ENCODE measurements around the gene ARMS2. TPM values are rescaled to one million over a fixed set of nuclear protein-coding genes. Genes with fewer than 3 reads are reported as not detected.

Gene ARMS2
- total and polyA plus RNA-seq, 9 donors: not detected

DNA sequence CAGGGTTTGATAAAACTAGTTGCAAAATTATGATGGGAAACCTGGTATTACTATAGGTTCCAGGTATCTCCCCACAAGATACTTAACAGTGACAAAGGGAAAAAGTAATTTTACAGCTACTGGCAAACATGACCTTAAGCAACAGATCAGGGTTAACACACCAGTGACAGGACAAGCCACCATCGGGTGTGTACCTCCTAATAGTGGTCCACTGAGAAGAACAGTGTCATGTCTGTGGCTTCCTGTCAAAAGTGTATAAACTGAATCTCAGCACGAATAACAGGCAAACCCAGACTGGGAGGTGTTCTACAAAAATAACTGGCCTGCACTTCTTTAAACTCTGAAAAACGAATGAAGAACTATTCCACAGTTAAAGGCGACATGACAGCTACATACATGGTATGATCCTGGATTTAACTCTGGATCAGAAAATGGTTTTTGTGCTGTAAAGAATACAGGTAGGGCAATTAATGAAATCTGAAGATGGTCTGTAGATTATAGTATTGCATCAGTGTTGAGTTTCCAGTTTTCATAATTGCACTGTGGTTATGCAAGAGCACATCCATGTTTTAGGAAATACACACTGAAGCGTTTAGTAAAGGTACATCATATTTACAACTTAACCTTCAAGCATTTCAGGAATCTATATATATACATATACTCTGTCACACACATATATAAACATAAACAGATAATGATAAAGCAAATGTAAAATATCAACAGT, 32.0 kb upstream of the ARMS2 start:
- Histone ChIP-seq H3K27me3 (ENCODE audit: control insufficient read depth, insufficient read depth, low read length) (no peaks in the 10 kb centered on the region), H3K4me3 (ENCODE audit: low read length) (no peak overlapping the region), H3K9me3 (replicated peaks; ENCODE audit: control insufficient read depth, low read depth, low read length) (no peaks in the 10 kb centered on the region), H3K36me3 (ENCODE audit: control insufficient read depth, insufficient read depth, low read length) (peaks cover 4% of the 10 kb centered on the region), H3K27ac (ENCODE audit: low read length) (no peak overlapping the region), H3K4me1 (ENCODE audit: control insufficient read depth, insufficient read depth, low read length) (peaks cover 5% of the 10 kb centered on the region)
- no peak for DNase-seq
- 55% methylated on average over 2 of the region's 5 CpGs for WGBS (ENCODE audit: insufficient coverage)

DNA sequence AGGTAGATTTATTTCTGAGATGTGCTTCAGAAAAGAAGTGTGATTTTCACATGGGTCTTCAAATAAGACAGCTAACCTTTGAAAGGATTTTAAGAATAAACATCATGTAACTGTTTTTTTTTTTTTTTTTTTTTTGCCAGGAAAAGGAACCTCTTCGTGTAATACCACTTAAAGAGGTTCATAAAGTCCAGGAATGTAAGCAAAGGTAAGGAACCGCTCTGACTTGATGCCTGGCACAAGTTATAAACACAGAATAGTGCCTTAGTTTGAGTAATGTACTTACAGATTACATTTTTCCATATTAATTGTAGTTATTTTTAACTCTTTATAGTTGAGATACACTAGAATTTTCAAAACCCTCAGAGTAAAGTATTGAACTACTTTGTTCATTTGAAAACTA, 30.4 kb upstream of the ARMS2 start:
- Histone ChIP-seq H3K36me3 (ENCODE audit: control insufficient read depth, insufficient read depth, low read length) (peaks cover 4% of the 10 kb centered on the region), H3K27ac (ENCODE audit: low read length) (no peak overlapping the region), H3K9me3 (replicated peaks; ENCODE audit: control insufficient read depth, low read depth, low read length) (no peaks in the 10 kb centered on the region), H3K27me3 (ENCODE audit: control insufficient read depth, insufficient read depth, low read length) (no peaks in the 10 kb centered on the region), H3K4me3 (ENCODE audit: low read length) (no peak overlapping the region), H3K4me1 (ENCODE audit: control insufficient read depth, insufficient read depth, low read length) (peaks cover 5% of the 10 kb centered on the region)
- WGBS (ENCODE audit: insufficient coverage): no CpG with 5 or more reads among the region's 2 CpGs
- no peak for DNase-seq

DNA sequence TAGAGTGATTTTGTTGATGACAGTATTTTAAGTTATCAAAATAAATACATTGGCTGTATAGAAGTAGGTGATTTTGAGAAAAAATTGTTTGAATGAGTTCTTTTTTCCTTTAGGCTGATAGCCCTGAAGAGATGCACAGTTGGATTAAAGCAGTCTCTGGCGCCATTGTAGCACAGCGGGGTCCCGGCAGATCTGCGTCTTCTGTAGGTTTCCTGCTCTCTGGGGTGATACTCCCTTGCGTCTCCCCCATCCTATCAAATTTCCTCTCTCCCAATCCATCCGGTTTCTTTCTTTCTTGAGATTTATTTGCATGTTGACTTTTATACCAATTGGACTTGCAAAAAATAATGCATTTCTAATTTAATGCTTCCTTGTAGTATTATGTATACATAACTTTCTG, 27.6 kb upstream of the ARMS2 start:
- Histone ChIP-seq H3K4me3 (ENCODE audit: low read length) (no peak overlapping the region), H3K27ac (ENCODE audit: low read length) (no peak overlapping the region), H3K4me1 (ENCODE audit: control insufficient read depth, insufficient read depth, low read length) (no peaks in the 10 kb centered on the region), H3K36me3 (ENCODE audit: control insufficient read depth, insufficient read depth, low read length) (peaks cover 7% of the 10 kb centered on the region), H3K27me3 (ENCODE audit: control insufficient read depth, insufficient read depth, low read length) (no peaks in the 10 kb centered on the region), H3K9me3 (replicated peaks; ENCODE audit: control insufficient read depth, low read depth, low read length) (no peaks in the 10 kb centered on the region)
- 100% methylated on average over 1 of the region's 6 CpGs for WGBS (ENCODE audit: insufficient coverage)
- no peak for DNase-seq

DNA sequence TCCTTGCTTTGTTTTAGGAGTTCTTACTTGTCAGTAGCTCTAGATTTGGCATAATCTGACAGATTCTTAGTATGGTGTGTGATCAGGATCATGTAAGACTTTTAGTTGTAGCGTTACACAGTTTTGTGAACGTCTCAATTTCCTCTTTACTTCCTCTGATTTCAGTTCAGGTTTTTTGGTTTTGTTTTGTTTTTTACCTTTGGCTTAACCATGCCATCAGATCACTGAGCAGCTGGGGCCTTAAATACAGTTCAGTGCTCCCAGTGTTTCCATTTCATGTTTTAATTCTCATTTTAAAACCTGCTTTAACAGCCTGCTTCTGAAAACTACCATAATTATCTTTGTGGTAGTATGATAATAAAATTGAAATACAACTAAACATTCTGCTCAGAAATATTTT, 27.2 kb upstream of the ARMS2 start:
- no peak for DNase-seq
- Histone ChIP-seq H3K27ac (ENCODE audit: low read length) (no peak overlapping the region), H3K9me3 (replicated peaks; ENCODE audit: control insufficient read depth, low read depth, low read length) (no peaks in the 10 kb centered on the region), H3K4me3 (ENCODE audit: low read length) (no peak overlapping the region), H3K4me1 (ENCODE audit: control insufficient read depth, insufficient read depth, low read length) (no peaks in the 10 kb centered on the region), H3K36me3 (ENCODE audit: control insufficient read depth, insufficient read depth, low read length) (peaks cover 6% of the 10 kb centered on the region), H3K27me3 (ENCODE audit: control insufficient read depth, insufficient read depth, low read length) (no peaks in the 10 kb centered on the region)
- no CpG with 5 or more reads among the region's 2 CpGs for WGBS (ENCODE audit: insufficient coverage)

DNA sequence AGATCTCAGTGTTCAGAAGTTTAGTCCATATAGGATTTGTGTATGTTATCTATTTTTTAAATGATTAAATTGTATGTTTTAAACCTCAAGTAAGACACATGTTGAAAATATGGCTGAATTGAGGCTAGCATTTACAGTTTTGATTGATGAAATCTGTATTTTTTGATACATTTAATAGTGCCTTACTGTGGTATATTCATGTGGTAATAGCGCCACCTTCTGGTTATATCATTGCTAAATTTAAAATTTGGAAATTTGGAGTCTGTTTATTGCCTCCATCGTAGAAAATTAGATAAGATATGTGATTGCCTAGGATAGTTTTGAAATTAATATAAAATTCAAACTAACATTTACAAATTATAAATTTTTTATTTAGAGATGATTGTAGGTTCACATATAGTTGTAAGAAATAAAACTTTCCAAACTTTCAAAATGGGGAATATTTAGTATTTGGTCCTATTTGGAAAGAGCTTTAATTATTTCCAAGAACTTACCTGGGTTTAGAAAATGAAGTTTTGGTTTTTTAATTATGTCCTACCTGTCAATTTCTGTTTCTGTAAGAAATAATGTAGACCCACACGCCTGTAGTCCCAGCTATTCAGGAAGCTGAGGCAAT, 19.1 kb upstream of the ARMS2 start:
- Histone ChIP-seq H3K27me3 (ENCODE audit: control insufficient read depth, insufficient read depth, low read length) (no peaks in the 10 kb centered on the region), H3K4me1 (ENCODE audit: control insufficient read depth, insufficient read depth, low read length) (no peaks in the 10 kb centered on the region), H3K4me3 (ENCODE audit: low read length) (no peak overlapping the region), H3K36me3 (ENCODE audit: control insufficient read depth, insufficient read depth, low read length) (no peaks in the 10 kb centered on the region), H3K27ac (ENCODE audit: low read length) (no peak overlapping the region), H3K9me3 (replicated peaks; ENCODE audit: control insufficient read depth, low read depth, low read length) (peaks cover 5% of the 10 kb centered on the region)
- peak; percentile 61 for DNase-seq
- no CpG with 5 or more reads among the region's 3 CpGs for WGBS (ENCODE audit: insufficient coverage)

DNA sequence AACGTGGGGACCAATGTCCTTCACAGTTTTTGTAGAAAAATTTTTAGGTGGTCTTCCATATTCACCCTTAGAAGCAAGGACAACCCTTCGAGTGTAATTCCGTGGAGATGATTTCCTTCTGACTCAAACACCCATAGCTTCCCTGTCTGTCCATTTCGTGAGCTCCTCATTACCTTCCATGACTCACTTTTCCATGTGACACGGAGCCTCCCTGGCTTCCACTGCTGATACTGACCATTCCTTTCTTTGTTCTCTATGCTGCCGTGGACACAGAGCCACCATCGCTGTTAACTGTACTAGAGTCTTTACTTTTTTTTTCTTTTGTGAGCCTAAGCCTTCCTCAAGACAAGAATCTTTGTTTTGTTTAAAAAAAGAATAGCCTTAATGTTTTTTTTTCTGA, 12.5 kb upstream of the ARMS2 start:
- H3K27me3 ChIP-seq (ENCODE audit: control insufficient read depth, insufficient read depth, low read length): no peaks in the 10 kb centered on the region
- no peak for DNase-seq
- 94% methylated on average over 4 of the region's 7 CpGs for WGBS (ENCODE audit: insufficient coverage)
- no peak overlapping the region for H3K4me3 ChIP-seq (ENCODE audit: low read length)
- H3K27ac ChIP-seq (ENCODE audit: low read length): no peak overlapping the region
- no peaks in the 10 kb centered on the region for H3K36me3 ChIP-seq (ENCODE audit: control insufficient read depth, insufficient read depth, low read length)
- peaks cover 7% of the 10 kb centered on the region for H3K9me3 ChIP-seq (replicated peaks; ENCODE audit: control insufficient read depth, low read depth, low read length)
- no peaks in the 10 kb centered on the region for H3K4me1 ChIP-seq (ENCODE audit: control insufficient read depth, insufficient read depth, low read length)

DNA sequence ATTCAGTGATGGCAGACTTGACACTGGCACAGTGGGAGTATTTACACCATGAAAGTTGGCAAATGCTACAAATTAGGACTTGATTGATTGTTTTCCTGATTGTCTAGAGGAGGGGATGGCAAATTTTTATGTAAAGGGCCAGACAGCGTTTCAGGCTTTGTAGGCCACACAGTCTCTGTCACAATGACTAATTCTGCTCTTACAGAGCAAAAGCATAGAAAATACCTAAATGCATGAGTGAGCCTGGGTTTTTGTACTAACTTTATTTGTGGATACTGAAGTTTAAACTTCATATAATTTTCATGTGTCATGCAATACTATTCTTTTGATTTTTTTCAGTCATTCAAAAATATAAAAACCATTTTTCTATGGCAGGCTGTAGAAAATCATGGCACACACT, 9.0 kb upstream of the ARMS2 start:
- H3K27ac ChIP-seq (ENCODE audit: low read length): no peak overlapping the region
- peaks cover 3% of the 10 kb centered on the region for H3K4me1 ChIP-seq (ENCODE audit: control insufficient read depth, insufficient read depth, low read length)
- H3K9me3 ChIP-seq (replicated peaks; ENCODE audit: control insufficient read depth, low read depth, low read length): peaks cover under 1% of the 10 kb centered on the region
- no peak for DNase-seq
- no peak overlapping the region for H3K4me3 ChIP-seq (ENCODE audit: low read length)
- H3K36me3 ChIP-seq (ENCODE audit: control insufficient read depth, insufficient read depth, low read length): no peaks in the 10 kb centered on the region
- no peaks in the 10 kb centered on the region for H3K27me3 ChIP-seq (ENCODE audit: control insufficient read depth, insufficient read depth, low read length)
- no CpG with 5 or more reads among the region's 1 CpG for WGBS (ENCODE audit: insufficient coverage)

DNA sequence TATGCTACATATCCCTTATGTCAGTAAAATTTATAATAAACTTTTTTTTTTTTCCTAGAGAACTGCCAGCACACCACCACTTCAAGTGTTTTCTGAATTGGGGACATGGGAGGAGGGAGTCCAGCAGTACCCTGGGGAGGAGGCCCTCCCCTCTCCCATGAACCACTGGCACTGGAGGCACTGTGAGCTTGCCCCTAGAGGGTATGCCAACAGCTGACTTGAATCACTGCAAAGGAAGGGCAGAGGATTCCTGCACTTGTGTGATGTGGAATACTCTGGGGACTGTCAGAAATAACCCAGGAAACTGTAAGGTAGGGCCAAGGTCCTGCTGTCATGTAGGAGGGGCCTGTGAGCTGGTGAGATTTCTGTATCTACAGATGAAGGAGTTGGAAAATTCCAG, 8.5 kb upstream of the ARMS2 start:
- Histone ChIP-seq H3K4me1 (ENCODE audit: control insufficient read depth, insufficient read depth, low read length) (peaks cover 6% of the 10 kb centered on the region), H3K4me3 (ENCODE audit: low read length) (no peak overlapping the region), H3K36me3 (ENCODE audit: control insufficient read depth, insufficient read depth, low read length) (no peaks in the 10 kb centered on the region), H3K27ac (ENCODE audit: low read length) (no peak overlapping the region), H3K9me3 (replicated peaks; ENCODE audit: control insufficient read depth, low read depth, low read length) (no peaks in the 10 kb centered on the region), H3K27me3 (ENCODE audit: control insufficient read depth, insufficient read depth, low read length) (peaks cover under 1% of the 10 kb centered on the region)
- peak; percentile 42 for DNase-seq

DNA sequence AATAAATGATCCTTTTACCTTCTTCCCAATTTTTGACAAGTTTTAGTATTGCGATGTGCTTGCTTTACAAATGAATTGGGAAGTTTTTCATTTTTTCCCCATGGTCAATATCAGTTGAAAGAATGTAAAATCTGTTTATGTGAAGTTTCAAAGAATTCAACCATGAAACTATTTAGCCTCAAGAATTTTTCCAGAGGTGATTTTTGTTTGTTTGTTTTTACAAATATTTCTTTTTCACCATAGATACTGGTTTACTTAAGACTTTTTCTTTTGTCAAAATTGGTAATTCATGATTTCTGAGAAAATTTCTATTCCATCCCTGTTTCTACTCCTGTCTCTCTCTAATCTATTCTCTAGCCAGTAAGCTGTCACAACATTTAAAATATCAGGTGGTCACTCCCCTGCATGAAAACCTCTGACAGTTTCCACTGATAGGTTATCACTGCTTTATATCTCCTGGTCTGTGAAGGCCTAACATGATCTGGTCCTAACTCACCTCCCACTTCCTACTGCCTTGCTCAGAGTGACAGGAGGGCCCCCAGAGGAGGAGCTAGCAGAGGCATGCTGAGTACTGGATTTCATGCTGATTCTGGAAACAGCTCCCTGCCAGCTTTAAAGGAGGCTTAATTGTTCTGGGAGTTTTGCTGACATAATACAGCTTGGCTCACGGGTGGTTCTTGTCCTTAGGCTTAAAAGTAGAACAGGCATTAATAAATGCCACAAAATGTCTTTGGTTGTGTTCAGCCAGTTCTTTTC, 7.6 kb upstream of the ARMS2 start:
- 40% methylated on average over 1 of the region's 2 CpGs for WGBS (ENCODE audit: insufficient coverage)
- no peak for DNase-seq
- peaks cover 3% of the 10 kb centered on the region for H3K27me3 ChIP-seq (ENCODE audit: control insufficient read depth, insufficient read depth, low read length)
- H3K36me3 ChIP-seq (ENCODE audit: control insufficient read depth, insufficient read depth, low read length): no peaks in the 10 kb centered on the region
- H3K4me3 ChIP-seq (ENCODE audit: low read length): no peak overlapping the region
- no peaks in the 10 kb centered on the region for H3K9me3 ChIP-seq (replicated peaks; ENCODE audit: control insufficient read depth, low read depth, low read length)
- H3K27ac ChIP-seq (ENCODE audit: low read length): no peak overlapping the region
- peaks cover 9% of the 10 kb centered on the region for H3K4me1 ChIP-seq (ENCODE audit: control insufficient read depth, insufficient read depth, low read length)

DNA sequence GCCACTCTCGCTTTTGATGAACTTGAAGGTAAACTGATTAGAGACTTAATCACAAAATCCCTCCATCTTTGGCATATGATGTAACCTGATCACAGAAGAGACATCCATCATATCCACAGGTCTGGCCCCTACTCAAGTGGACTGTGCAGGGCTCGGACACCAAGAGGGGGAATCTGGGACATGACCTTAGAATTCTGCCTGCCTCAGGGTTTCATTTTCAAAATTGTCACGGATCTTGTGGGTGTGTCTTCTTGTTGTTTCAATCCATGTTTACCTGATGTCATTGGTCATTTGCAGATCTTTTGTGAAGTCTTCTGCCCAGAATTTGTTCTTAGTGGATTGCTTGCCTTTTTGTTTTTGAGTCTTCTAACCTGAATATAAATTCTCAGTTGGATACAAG, 5.9 kb upstream of the ARMS2 start:
- Histone ChIP-seq H3K4me3 (ENCODE audit: low read length) (no peak overlapping the region), H3K27ac (ENCODE audit: low read length) (no peak overlapping the region), H3K36me3 (ENCODE audit: control insufficient read depth, insufficient read depth, low read length) (no peaks in the 10 kb centered on the region), H3K27me3 (ENCODE audit: control insufficient read depth, insufficient read depth, low read length) (peaks cover 3% of the 10 kb centered on the region), H3K9me3 (replicated peaks; ENCODE audit: control insufficient read depth, low read depth, low read length) (no peaks in the 10 kb centered on the region), H3K4me1 (ENCODE audit: control insufficient read depth, insufficient read depth, low read length) (peaks cover 9% of the 10 kb centered on the region)
- no peak for DNase-seq
- WGBS (ENCODE audit: insufficient coverage): 83% methylated on average over 1 of the region's 3 CpGs

Data from muscle of leg (tissue), 11 donors.